OCI-LY3 (cell line): ENCODE results near the gene UBE2D3.

Experiments used
- H2AFZ ChIP-seq: fragments of 200-600, 300-600 bp; shearing (Covaris generic); 2 replicates; pipeline ENCODE4 v1.6.0; 2014; ENCODE audit warnings: antibody characterized with exemption, low read depth, low read length
- H3K27ac ChIP-seq: fragments of 200-600, 300-600 bp; sonication (generic); 2 replicates; pipeline ENCODE4 v1.5.1; 2014; ENCODE audit warnings: mild to moderate bottlenecking, low read length, moderate library complexity, mixed read lengths
- H3K27me3 ChIP-seq: fragments of 200-600, 300-600 bp; sonication (generic); 2 replicates; pipeline ENCODE4 v1.6.1; 2014; ENCODE audit warnings: low read depth, low read length, mixed read lengths
- H3K36me3 ChIP-seq: fragments of 200-600, 300-600 bp; sonication (generic); replicated peaks from 2 replicates; pipeline ENCODE3; 2014; ENCODE audit warnings: low read depth, low read length, mixed read lengths
- H3K4me1 ChIP-seq: fragments of 300-600, 200-600 bp; sonication (generic); 2 replicates; pipeline ENCODE4 v1.6.1; 2014; ENCODE audit warnings: low read length, mixed read lengths
- H3K4me2 ChIP-seq: fragments of 200-600, 300-600 bp; sonication (generic); 2 replicates; pipeline ENCODE4 v1.6.1; 2014; ENCODE audit warnings: low read length, mixed read lengths
- H3K4me3 ChIP-seq: fragments of 300-600, 200-600 bp; sonication (generic); 2 replicates; pipeline ENCODE4 v1.5.1; 2014; ENCODE audit warnings: antibody characterized with exemption, mild to moderate bottlenecking, low read length, moderate library complexity
- H3K79me2 ChIP-seq: fragments of 300-600, 200-600 bp; shearing (Covaris generic); 2 replicates; pipeline ENCODE4 v1.6.1; 2014; ENCODE audit warnings: mild to moderate bottlenecking, low read length, mixed read lengths
- H3K9ac ChIP-seq: fragments of 300-600, 200-600 bp; shearing (Covaris generic); 2 replicates; pipeline ENCODE4 v1.6.0; 2014; ENCODE audit warnings: mild to moderate bottlenecking, low read length, moderate library complexity
- H3K9me3 ChIP-seq: fragments of 200-600, 300-600 bp; shearing (Covaris generic); 2 replicates; pipeline ENCODE4 v1.6.1; 2014; ENCODE audit warnings: low read length, mixed read lengths; ENCODE audit not compliant: insufficient read depth
- H4K20me1 ChIP-seq: fragments of 200-600, 300-600 bp; sonication (generic); 2 replicates; pipeline ENCODE4 v1.6.1; 2016; ENCODE audit warnings: low read length, mixed read lengths; ENCODE audit not compliant: insufficient read depth
- EZH2phosphoT487 ChIP-seq: fragments of 200-600 bp; shearing (Covaris generic); IDR thresholded peaks from 2 replicates; pipeline ENCODE4 v1.6.1; 2018; ENCODE audit warnings: antibody characterized with exemption, mixed run types, low read depth
- TF ChIP-seq, protein P1 (sequence below): fragments of 200-600, 300-600 bp; sonication (generic); IDR thresholded peaks from 2 replicates; pipeline ENCODE4 v1.5.1; 2014; ENCODE audit warnings: antibody characterized with exemption, low read length, low read depth

The UBE2D3 gene

DNA sequence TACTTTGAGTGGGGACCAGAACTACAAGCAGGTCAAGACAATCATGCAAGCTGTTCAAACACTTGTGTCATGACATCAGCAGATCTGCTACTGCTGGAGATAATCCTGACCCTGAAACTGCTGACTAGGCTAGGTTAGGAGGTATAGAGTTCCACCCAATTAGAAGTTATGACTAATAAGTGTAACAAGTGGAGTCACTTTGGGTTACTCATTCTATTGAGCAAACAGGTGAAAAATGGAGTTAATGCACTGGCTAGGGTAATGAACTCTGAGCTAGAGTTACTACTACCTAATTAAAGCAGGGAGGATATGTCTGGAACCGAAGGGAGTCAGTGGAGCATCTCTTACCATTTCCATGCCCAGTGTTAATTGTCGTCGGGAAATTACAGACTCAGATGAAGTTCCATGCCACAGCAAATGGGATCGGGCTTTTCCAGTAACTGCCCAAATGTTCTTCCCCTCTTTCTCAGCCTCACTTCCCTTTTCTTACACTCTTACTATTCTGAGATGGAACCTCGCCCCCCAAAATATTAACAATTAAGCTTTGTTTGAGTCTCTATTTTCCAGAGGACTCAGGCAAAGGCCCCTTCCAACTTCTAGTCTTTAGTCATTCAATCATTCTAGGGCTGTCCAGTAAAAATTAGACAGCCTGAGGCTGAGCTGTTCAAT lies 46.7 kb downstream of the UBE2D3 start:
- no peaks in the 10 kb centered on the region for H3K36me3 ChIP-seq
- no peak overlapping the region for H3K27ac ChIP-seq
- H2AFZ ChIP-seq, result no peak overlapping the region
- TF ChIP-seq, protein P1, sequence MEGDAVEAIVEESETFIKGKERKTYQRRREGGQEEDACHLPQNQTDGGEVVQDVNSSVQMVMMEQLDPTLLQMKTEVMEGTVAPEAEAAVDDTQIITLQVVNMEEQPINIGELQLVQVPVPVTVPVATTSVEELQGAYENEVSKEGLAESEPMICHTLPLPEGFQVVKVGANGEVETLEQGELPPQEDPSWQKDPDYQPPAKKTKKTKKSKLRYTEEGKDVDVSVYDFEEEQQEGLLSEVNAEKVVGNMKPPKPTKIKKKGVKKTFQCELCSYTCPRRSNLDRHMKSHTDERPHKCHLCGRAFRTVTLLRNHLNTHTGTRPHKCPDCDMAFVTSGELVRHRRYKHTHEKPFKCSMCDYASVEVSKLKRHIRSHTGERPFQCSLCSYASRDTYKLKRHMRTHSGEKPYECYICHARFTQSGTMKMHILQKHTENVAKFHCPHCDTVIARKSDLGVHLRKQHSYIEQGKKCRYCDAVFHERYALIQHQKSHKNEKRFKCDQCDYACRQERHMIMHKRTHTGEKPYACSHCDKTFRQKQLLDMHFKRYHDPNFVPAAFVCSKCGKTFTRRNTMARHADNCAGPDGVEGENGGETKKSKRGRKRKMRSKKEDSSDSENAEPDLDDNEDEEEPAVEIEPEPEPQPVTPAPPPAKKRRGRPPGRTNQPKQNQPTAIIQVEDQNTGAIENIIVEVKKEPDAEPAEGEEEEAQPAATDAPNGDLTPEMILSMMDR, result no peak
- TF ChIP-seq EZH2phosphoT487, result no peak
- H3K9me3 ChIP-seq, result no peaks in the 10 kb centered on the region
- H3K79me2 ChIP-seq, result no peaks in the 10 kb centered on the region
- H3K27me3 ChIP-seq, result no peaks in the 10 kb centered on the region
- no peaks in the 10 kb centered on the region for H4K20me1 ChIP-seq
- no peak overlapping the region for H3K4me3 ChIP-seq
- 0 out of 2 replicates have a peak, but pooled peaks cover 3% of the 10 kb centered on the region for H3K4me1 ChIP-seq
- no peak overlapping the region for H3K4me2 ChIP-seq
- no peak overlapping the region for H3K9ac ChIP-seq

GRCh38 chr4:102779204-102779603 lies 48.1 kb downstream of the UBE2D3 start:
- Histone ChIP-seq H3K36me3 (no peaks in the 10 kb centered on the region), H3K27me3 (no peaks in the 10 kb centered on the region), H3K4me1 (0 out of 2 replicates have a peak, but pooled peaks cover 3% of the 10 kb centered on the region), H4K20me1 (no peaks in the 10 kb centered on the region), H3K79me2 (no peaks in the 10 kb centered on the region), H3K9ac (no peak overlapping the region), H3K4me2 (no peak overlapping the region), H2AFZ (no peak overlapping the region), H3K4me3 (no peak overlapping the region), H3K9me3 (no peaks in the 10 kb centered on the region), H3K27ac (no peak overlapping the region)
- TF ChIP-seq, protein P1, result no peak
- TF ChIP-seq EZH2phosphoT487, result no peak

- TF ChIP-seq, protein P1, result no peak
- no peak for TF ChIP-seq EZH2phosphoT487
- Histone ChIP-seq H3K9me3 (no peaks in the 10 kb centered on the region), H3K4me3 (no peak overlapping the region), H3K4me2 (no peak overlapping the region), H3K36me3 (no peaks in the 10 kb centered on the region), H4K20me1 (no peaks in the 10 kb centered on the region), H3K9ac (no peak overlapping the region), H3K4me1 (0 out of 2 replicates have a peak, but pooled peaks cover 3% of the 10 kb centered on the region), H2AFZ (no peak overlapping the region), H3K79me2 (no peaks in the 10 kb centered on the region), H3K27ac (no peak overlapping the region), H3K27me3 (no peaks in the 10 kb centered on the region)
Observed at GRCh38 chr4:102778720-102779119, 48.6 kb downstream of the UBE2D3 start.

GRCh38 chr4:102775805-102776204 lies 51.5 kb downstream of the UBE2D3 start:
- Histone ChIP-seq H3K79me2 (no peaks in the 10 kb centered on the region), H4K20me1 (no peaks in the 10 kb centered on the region), H3K9me3 (no peaks in the 10 kb centered on the region), H3K9ac (no peak overlapping the region), H2AFZ (no peak overlapping the region), H3K27ac (no peak overlapping the region), H3K27me3 (no peaks in the 10 kb centered on the region), H3K4me2 (no peak overlapping the region), H3K4me1 (0 out of 2 replicates have a peak, but pooled peaks cover 3% of the 10 kb centered on the region), H3K4me3 (no peak overlapping the region), H3K36me3 (no peaks in the 10 kb centered on the region)
- no peak for TF ChIP-seq EZH2phosphoT487
- TF ChIP-seq, protein P1, result no peak
